A549 (cell line): Measurements from ENCODE around the gene TMEM154. TPM values are rescaled to one million over a fixed set of nuclear protein-coding genes. Genes with fewer than 3 reads are reported as not detected.
"Not testable (repeated sequence)": the region's sequence is repeated elsewhere in the genome, so short reads cannot be mapped to it uniquely, and the experiment has no call there.

ENCODE experiments used
- ATAC-seq, 2 experiments: fragments of 200-7000 bp in 1 of 2; fragments of >200 bp in 1 of 2; cut with Nextera tagmentation in 1 of 2; cut with Tn5 transposase in 1 of 2; 3 replicates each; pipeline versions ENCODE4 v1.8.0 to v1.9.1; 2018 to 2020; ENCODE audit warnings: mild to moderate bottlenecking in 1 of 2, moderate library complexity in 1 of 2
- CTCF ChIA-PET: fragments of 300-600 bp; sonication (Branson Sonifier 250); formaldehyde crosslinking; extraction: SDS; loops from one replicate; lab custom pipeline; 2021; ENCODE audit warnings: antibody characterized with exemption, inconsistent platforms; lab: Yijun Ruan, JAX
- POLR2A ChIA-PET: fragments of 350-600 bp; formaldehyde crosslinking; extraction: SDS; loops from one replicate; lab custom pipeline; 2021; ENCODE audit warnings: antibody characterized with exemption, inconsistent platforms; lab: Yijun Ruan, JAX
- DNase-seq, 2 experiments: peaks; one replicate each; pipeline versions ENCODE4 v3.0.0 to v3.0.0-alpha.2; 2011 to 2016; ENCODE audit warnings: low read depth in 1 of 2, low spot score in 1 of 2
- FAIRE-seq: peaks from 2 replicates; lab custom pipeline; 2011; peaks lifted over from hg19 to GRCh38; lab: Jason Lieb, UNC
- H3K27ac ChIP-seq, 2 experiments: fragments of >200 bp; sonication (Bioruptor Twin); formaldehyde crosslinking; 3 replicates each; pipeline ENCODE4 v1.5.1; 2016 to 2017
- H3K4me1 ChIP-seq: fragments of >200 bp; sonication (Bioruptor Twin); formaldehyde crosslinking; 3 replicates; pipeline ENCODE4 v1.6.1; 2016
- H3K4me2 ChIP-seq: fragments of >200 bp; sonication (Bioruptor Twin); formaldehyde crosslinking; 3 replicates; pipeline ENCODE4 v1.6.1; 2016
- H3K4me3 ChIP-seq: fragments of >200 bp; sonication (Bioruptor Twin); formaldehyde crosslinking; 3 replicates; pipeline ENCODE4 v1.5.1; 2016
- H3K9me3 ChIP-seq: fragments of >200 bp; sonication (Bioruptor Twin); formaldehyde crosslinking; 3 replicates; pipeline ENCODE4 v1.6.1; 2016
- BHLHE40 ChIP-seq: IDR thresholded peaks from 2 replicates; pipeline ENCODE4 v1.6.1; 2012; ENCODE audit warnings: low read depth, low read length, inconsistent platforms
- CHD2 ChIP-seq: fragments of 150-350 bp; IDR thresholded peaks from 2 replicates; pipeline ENCODE4 v1.6.1; 2014; ENCODE audit warnings: low read length; ENCODE audit not compliant: partially characterized antibody
- EHF ChIP-seq: fragments of 250-450 bp; sonication (Bioruptor Pico); IDR thresholded peaks from 2 replicates; pipeline ENCODE4 v1.5.0; 2020; ENCODE audit warnings: mild to moderate bottlenecking
- ESRRA ChIP-seq: fragments of 150-350 bp; IDR thresholded peaks from 2 replicates; pipeline ENCODE4 v1.6.1; 2014; ENCODE audit warnings: mild to moderate bottlenecking, low read length, borderline replicate concordance
- JUN ChIP-seq, 2 experiments: fragments of >200 bp; sonication (Bioruptor Twin); formaldehyde crosslinking; IDR thresholded peaks; 2 replicates in 1 of 2; 3 replicates in 1 of 2; pipeline ENCODE4 v1.6.1; 2016 to 2017
- MAFK ChIP-seq: fragments of 450-650 bp; IDR thresholded peaks from 2 replicates; pipeline ENCODE4 v1.6.1; 2014; ENCODE audit not compliant: partially characterized antibody
- MYC ChIP-seq: IDR thresholded peaks from 2 replicates; pipeline ENCODE4 v1.6.1; 2012; ENCODE audit warnings: mild to moderate bottlenecking, inconsistent platforms, low read length, improper control_type of control experiment, borderline replicate concordance
- NFE2L2 ChIP-seq: fragments of 150-350 bp; conservative IDR thresholded peaks from 2 replicates; pipeline ENCODE4 v1.6.1; 2014; ENCODE audit warnings: low read length
- NPAS2 ChIP-seq: fragments of 250-450 bp; sonication (Bioruptor Pico); IDR thresholded peaks from 2 replicates; pipeline ENCODE4 v1.8.0; 2022; ENCODE audit warnings: mild to moderate bottlenecking, moderate library complexity, borderline replicate concordance
- POLR2AphosphoS2 ChIP-seq: conservative IDR thresholded peaks from 2 replicates; pipeline ENCODE4 v1.6.1; 2012; ENCODE audit warnings: low read length, improper control_type of control experiment, inconsistent platforms
- ZC3H11A ChIP-seq: fragments of 450-650 bp; IDR thresholded peaks from 2 replicates; pipeline ENCODE4 v1.6.1; 2014; ENCODE audit warnings: antibody characterized with exemption, mild to moderate bottlenecking
- ZSCAN20 ChIP-seq: fragments of 250-450 bp; sonication (Bioruptor Pico); IDR thresholded peaks from 2 replicates; pipeline ENCODE4 v1.8.0; 2022; ENCODE audit warnings: mild to moderate bottlenecking, moderate library complexity
- WGBS: methylation state at CpG from one replicate; pipeline ENCODE4 v1.1.6; 2017; ENCODE audit errors: missing lambda C conversion rate; 5-methylcytosine and 5-hydroxymethylcytosine counted together
- polyA plus RNA-seq, 4 experiments: library from polyadenylated mRNA; depleted of rRNA in 3 of 4; stranded (reverse); fragments of >200 nt; fragmentation: RNase III in 1 of 4; extraction: RNeasy Plus Mini Kit Qiagen cat#74134 plus additional on column Dnase treatment in 1 of 4; gene quantifications; 2 replicates in 3 of 4; 3 replicates in 1 of 4; pipeline ENCODE4 v1.2.3, GENCODE V29; 2011 to 2017
- TF ChIP-seq, protein P1 (sequence below): fragments of 250-450 bp; sonication (Bioruptor Pico); IDR thresholded peaks from 2 replicates; pipeline ENCODE4 v1.5.0; 2021; ENCODE audit warnings: mild to moderate bottlenecking, moderate library complexity, borderline replicate concordance
- TF ChIP-seq, protein P2 (sequence below): IDR thresholded peaks from 2 replicates; pipeline ENCODE4 v1.6.1; 2012; ENCODE audit warnings: low read depth, borderline replicate concordance
- TF ChIP-seq, protein P3 (sequence below): fragments of >200 bp; sonication (Bioruptor Twin); formaldehyde crosslinking; IDR thresholded peaks from 2 replicates; pipeline ENCODE4 v1.6.1; 2016
- TF ChIP-seq, protein P4 (sequence below): fragments of 150-350 bp; IDR thresholded peaks from 2 replicates; pipeline ENCODE4 v1.6.1; 2014; ENCODE audit warnings: low read depth, mild to moderate bottlenecking, low read length
- TF ChIP-seq, protein P5 (sequence below): fragments of 200-600 bp; sonication (generic); IDR thresholded peaks from 2 replicates; pipeline ENCODE4 v1.6.1; 2016; ENCODE audit warnings: antibody characterized with exemption, mild to moderate bottlenecking, moderate library complexity

The TMEM154 gene
- polyA plus RNA-seq, 2 of the 4 experiments (the other 2 are of a cell fraction), result 0.05 to 0.31 TPM

DNA sequence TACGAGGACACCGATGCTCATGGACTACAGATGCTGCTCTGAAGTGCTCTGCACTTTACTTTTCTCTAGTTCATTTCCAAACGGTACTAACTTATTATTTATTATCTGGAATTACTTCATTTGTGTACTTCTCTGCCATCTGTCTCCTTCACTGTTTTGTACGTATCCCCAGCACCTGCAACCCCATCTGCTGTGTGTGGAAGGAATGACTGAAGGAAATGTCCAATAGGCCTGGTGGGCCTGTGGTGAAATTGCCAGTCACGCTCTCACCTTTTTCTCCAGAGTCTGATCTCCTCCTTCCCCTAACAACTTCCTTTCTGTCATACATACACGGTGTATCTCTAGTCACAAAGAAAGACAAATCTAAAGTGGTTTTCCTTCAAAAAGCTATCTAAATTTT lies 12.9 kb downstream of the TMEM154 start:
- 67% methylated on average over 6 of the region's 6 CpGs for WGBS
- TF ChIP-seq BHLHE40 (no peak), JUN (IDR thresholded peaks at IDR 0.05) (no peak), CHD2 (no peak), EHF (CRISPR knock-in tag) (no peak), MAFK (no peak), MYC (no peak), ZSCAN20 (CRISPR knock-in tag) (no peak), ZC3H11A (no peak), ESRRA (no peak)
- TF ChIP-seq, protein P1, sequence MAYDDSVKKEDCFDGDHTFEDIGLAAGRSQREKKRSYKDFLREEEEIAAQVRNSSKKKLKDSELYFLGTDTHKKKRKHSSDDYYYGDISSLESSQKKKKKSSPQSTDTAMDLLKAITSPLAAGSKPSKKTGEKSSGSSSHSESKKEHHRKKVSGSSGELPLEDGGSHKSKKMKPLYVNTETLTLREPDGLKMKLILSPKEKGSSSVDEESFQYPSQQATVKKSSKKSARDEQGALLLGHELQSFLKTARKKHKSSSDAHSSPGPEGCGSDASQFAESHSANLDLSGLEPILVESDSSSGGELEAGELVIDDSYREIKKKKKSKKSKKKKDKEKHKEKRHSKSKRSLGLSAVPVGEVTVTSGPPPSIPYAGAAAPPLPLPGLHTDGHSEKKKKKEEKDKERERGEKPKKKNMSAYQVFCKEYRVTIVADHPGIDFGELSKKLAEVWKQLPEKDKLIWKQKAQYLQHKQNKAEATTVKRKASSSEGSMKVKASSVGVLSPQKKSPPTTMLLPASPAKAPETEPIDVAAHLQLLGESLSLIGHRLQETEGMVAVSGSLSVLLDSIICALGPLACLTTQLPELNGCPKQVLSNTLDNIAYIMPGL (CRISPR knock-in tag), result no peak
- TF ChIP-seq, protein P2, sequence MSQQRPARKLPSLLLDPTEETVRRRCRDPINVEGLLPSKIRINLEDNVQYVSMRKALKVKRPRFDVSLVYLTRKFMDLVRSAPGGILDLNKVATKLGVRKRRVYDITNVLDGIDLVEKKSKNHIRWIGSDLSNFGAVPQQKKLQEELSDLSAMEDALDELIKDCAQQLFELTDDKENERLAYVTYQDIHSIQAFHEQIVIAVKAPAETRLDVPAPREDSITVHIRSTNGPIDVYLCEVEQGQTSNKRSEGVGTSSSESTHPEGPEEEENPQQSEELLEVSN, result no peak
- POLR2A ChIA-PET, result no interaction called here

DNA sequence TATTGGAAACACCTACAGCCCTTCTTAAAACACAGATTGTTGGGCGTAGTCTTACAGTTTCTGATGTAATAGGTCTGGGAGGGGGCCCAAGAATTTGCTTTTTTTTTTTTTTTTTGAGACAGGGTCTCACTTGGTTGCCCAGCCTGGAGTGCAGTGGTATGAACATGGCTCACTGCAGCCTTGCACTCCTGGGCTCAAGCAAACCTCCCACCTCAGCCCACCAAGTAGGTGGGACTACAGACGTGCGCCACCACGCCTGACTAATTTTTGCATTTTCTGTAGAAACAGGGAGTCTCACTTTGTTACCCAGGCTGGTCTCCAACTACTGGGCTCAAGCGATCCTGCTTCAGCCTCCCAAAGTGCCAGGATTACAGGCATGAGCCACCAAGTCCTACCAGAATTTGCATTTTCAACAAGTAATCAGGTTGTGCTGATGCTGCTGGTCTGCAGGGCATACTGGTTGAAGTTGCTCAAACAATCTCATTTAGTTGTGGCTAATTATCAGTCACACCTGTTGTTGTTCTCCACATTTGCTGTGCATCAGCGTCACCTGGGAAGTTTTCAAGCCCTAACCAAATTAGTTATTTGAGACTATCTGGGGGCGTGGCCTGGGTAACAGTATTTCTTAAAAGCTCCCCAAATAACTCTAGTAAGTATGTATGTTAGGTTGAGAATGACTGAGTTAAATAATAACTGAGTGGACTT lies 14.0 kb downstream of the TMEM154 start:
- ChIA-PET CTCF (no interaction called here), POLR2A (no interaction called here)
- H3K4me1 ChIP-seq, result no peaks in the 10 kb centered on the region
- no peak overlapping the region for H3K4me3 ChIP-seq
- DNase-seq, result no peak
- H3K9me3 ChIP-seq, result no peaks in the 10 kb centered on the region
- no peak for FAIRE-seq
- no peak overlapping the region for H3K27ac ChIP-seq
- no peak for ATAC-seq
- H3K4me2 ChIP-seq, result no peak overlapping the region
- TF ChIP-seq NFE2L2 (no peak), POLR2AphosphoS2 (no peak), NPAS2 (CRISPR knock-in tag) (no peak)
- TF ChIP-seq, protein P3, sequence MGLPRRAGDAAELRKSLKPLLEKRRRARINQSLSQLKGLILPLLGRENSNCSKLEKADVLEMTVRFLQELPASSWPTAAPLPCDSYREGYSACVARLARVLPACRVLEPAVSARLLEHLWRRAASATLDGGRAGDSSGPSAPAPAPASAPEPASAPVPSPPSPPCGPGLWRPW, result no peak
- TF ChIP-seq, protein P4, sequence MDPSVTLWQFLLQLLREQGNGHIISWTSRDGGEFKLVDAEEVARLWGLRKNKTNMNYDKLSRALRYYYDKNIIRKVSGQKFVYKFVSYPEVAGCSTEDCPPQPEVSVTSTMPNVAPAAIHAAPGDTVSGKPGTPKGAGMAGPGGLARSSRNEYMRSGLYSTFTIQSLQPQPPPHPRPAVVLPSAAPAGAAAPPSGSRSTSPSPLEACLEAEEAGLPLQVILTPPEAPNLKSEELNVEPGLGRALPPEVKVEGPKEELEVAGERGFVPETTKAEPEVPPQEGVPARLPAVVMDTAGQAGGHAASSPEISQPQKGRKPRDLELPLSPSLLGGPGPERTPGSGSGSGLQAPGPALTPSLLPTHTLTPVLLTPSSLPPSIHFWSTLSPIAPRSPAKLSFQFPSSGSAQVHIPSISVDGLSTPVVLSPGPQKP, result no peak
- TF ChIP-seq, protein P2, result no peak
- TF ChIP-seq, protein P5, sequence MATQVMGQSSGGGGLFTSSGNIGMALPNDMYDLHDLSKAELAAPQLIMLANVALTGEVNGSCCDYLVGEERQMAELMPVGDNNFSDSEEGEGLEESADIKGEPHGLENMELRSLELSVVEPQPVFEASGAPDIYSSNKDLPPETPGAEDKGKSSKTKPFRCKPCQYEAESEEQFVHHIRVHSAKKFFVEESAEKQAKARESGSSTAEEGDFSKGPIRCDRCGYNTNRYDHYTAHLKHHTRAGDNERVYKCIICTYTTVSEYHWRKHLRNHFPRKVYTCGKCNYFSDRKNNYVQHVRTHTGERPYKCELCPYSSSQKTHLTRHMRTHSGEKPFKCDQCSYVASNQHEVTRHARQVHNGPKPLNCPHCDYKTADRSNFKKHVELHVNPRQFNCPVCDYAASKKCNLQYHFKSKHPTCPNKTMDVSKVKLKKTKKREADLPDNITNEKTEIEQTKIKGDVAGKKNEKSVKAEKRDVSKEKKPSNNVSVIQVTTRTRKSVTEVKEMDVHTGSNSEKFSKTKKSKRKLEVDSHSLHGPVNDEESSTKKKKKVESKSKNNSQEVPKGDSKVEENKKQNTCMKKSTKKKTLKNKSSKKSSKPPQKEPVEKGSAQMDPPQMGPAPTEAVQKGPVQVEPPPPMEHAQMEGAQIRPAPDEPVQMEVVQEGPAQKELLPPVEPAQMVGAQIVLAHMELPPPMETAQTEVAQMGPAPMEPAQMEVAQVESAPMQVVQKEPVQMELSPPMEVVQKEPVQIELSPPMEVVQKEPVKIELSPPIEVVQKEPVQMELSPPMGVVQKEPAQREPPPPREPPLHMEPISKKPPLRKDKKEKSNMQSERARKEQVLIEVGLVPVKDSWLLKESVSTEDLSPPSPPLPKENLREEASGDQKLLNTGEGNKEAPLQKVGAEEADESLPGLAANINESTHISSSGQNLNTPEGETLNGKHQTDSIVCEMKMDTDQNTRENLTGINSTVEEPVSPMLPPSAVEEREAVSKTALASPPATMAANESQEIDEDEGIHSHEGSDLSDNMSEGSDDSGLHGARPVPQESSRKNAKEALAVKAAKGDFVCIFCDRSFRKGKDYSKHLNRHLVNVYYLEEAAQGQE, result no peak
- 76% methylated on average over 7 of the region's 7 CpGs for WGBS

More for the DNA sequence above, 12.9 kb downstream of the TMEM154 start:
- FAIRE-seq (no peak), ATAC-seq (no peak), DNase-seq (no peak)
- no peaks in the 10 kb centered on the region for H3K9me3 ChIP-seq
- no peak overlapping the region for H3K4me3 ChIP-seq
- H3K4me1 ChIP-seq, result no peaks in the 10 kb centered on the region
- no peak overlapping the region for H3K27ac ChIP-seq
- CTCF ChIA-PET, result no interaction called here
- H3K4me2 ChIP-seq, result no peak overlapping the region

DNA sequence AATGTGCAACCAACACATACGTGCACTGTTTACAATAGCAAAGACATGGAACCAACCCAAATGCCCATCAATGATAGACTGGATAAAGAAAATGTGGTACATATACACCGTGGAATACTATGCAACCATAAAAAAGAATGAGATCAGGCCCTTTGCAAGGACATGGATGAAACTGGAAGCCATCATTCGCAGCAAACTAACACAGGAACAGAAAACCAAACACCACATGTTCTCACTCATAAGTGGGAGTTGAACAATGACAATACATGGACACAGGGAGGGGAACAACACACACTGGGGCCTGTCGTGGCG lies 15.8 kb downstream of the TMEM154 start:
- CTCF ChIA-PET, H3K9me3 ChIP-seq, POLR2A ChIA-PET, H3K4me3 ChIP-seq, DNase-seq, FAIRE-seq, H3K4me1 ChIP-seq, ATAC-seq, H3K4me2 ChIP-seq, H3K27ac ChIP-seq: not testable (repeated sequence)
- WGBS, result 39% methylated on average over 3 of the region's 5 CpGs
